H9 (cell line): ENCODE data around the gene NLE1. TPM values are rescaled to one million over a fixed set of nuclear protein-coding genes. Genes with fewer than 3 reads are reported as not detected.

Source experiments
- DNase-seq: peaks from one replicate; pipeline ENCODE4 v3.0.0-alpha.2; 2017
- H2AFZ ChIP-seq: one replicate; pipeline ENCODE4 v1.6.1; 2013; ENCODE audit warnings: mild to moderate bottlenecking, low read length, control low read depth, moderate library complexity
- H2AK5ac ChIP-seq: 2 replicates; pipeline ENCODE4 v1.6.1; 2013; ENCODE audit warnings: low read length, control low read depth, mixed read lengths; ENCODE audit not compliant: insufficient read length
- H2BK120ac ChIP-seq: one replicate; pipeline ENCODE4 v1.6.1; 2013; ENCODE audit warnings: low read depth, mild to moderate bottlenecking, low read length, control low read depth, inconsistent platforms; ENCODE audit not compliant: poor library complexity, severe bottlenecking
- H2BK12ac ChIP-seq: 2 replicates; pipeline ENCODE4 v1.6.1; 2013; ENCODE audit warnings: low read length, control low read depth, mixed read lengths, low read depth; ENCODE audit not compliant: insufficient read length
- H2BK15ac ChIP-seq: 2 replicates; pipeline ENCODE4 v1.6.1; 2013; ENCODE audit warnings: low read depth, low read length, control low read depth
- H2BK20ac ChIP-seq: one replicate; pipeline ENCODE4 v1.6.1; 2013; ENCODE audit warnings: low read depth, mild to moderate bottlenecking, low read length, control low read depth, inconsistent platforms; ENCODE audit not compliant: poor library complexity, severe bottlenecking
- H2BK5ac ChIP-seq: 2 replicates; pipeline ENCODE4 v1.6.1; 2013; ENCODE audit warnings: low read length, control low read depth, mixed read lengths; ENCODE audit not compliant: insufficient read length
- H3K14ac ChIP-seq: 2 replicates; pipeline ENCODE4 v1.6.1; 2013; ENCODE audit warnings: low read length, control low read depth; ENCODE audit not compliant: insufficient read depth
- H3K18ac ChIP-seq: 2 replicates; pipeline ENCODE4 v1.6.1; 2013; ENCODE audit warnings: low read depth, mild to moderate bottlenecking, mixed read lengths, low read length, control low read depth; ENCODE audit not compliant: insufficient read length
- H3K23ac ChIP-seq: 2 replicates; pipeline ENCODE4 v1.6.1; 2013; ENCODE audit warnings: low read length, control low read depth, mixed read lengths, low read depth; ENCODE audit not compliant: insufficient read length
- H3K23me2 ChIP-seq: 2 replicates; pipeline ENCODE4 v1.6.1; 2013; ENCODE audit warnings: low read depth, mild to moderate bottlenecking, mixed read lengths, low read length, control low read depth; ENCODE audit not compliant: insufficient read length, poor library complexity, severe bottlenecking
- H3K27ac ChIP-seq: 2 replicates; pipeline ENCODE4 v1.5.1; 2013; ENCODE audit warnings: low read length, control low read depth, mixed read lengths, low read depth; ENCODE audit not compliant: insufficient read length
- H3K27me3 ChIP-seq: 2 replicates; pipeline ENCODE4 v1.6.1; 2013; ENCODE audit warnings: low read length, control low read depth, inconsistent platforms; ENCODE audit not compliant: insufficient read depth
- H3K4ac ChIP-seq: 2 replicates; pipeline ENCODE4 v1.6.1; 2013; ENCODE audit warnings: low read depth, mild to moderate bottlenecking, control low read depth, inconsistent platforms, low read length, moderate library complexity
- H3K4me1 ChIP-seq: 2 replicates; pipeline ENCODE4 v1.6.1; 2013; ENCODE audit warnings: low read length, control low read depth, inconsistent platforms; ENCODE audit not compliant: insufficient read depth
- H3K4me2 ChIP-seq: 2 replicates; pipeline ENCODE4 v1.6.1; 2013; ENCODE audit warnings: low read length, control low read depth, mixed read lengths; ENCODE audit not compliant: insufficient read length, insufficient read depth
- H3K56ac ChIP-seq: 2 replicates; pipeline ENCODE4 v1.6.1; 2013; ENCODE audit warnings: low read depth, mild to moderate bottlenecking, mixed read lengths, low read length, control low read depth; ENCODE audit not compliant: insufficient read length
- H3K79me1 ChIP-seq: 2 replicates; pipeline ENCODE4 v1.6.1; 2013; ENCODE audit warnings: low read depth, mild to moderate bottlenecking, moderate library complexity, low read length, control low read depth, inconsistent platforms; ENCODE audit not compliant: insufficient read depth, poor library complexity, severe bottlenecking
- H3K79me2 ChIP-seq: 2 replicates; pipeline ENCODE4 v1.6.1; 2013; ENCODE audit warnings: low read length, control low read depth, inconsistent platforms; ENCODE audit not compliant: insufficient read depth
- H3K9ac ChIP-seq: 2 replicates; pipeline ENCODE4 v1.6.1; 2013; ENCODE audit warnings: low read length, control low read depth, mixed read lengths; ENCODE audit not compliant: insufficient read length; ENCODE audit errors: extremely low read depth
- H3K9me3 ChIP-seq: one replicate; pipeline ENCODE4 v1.6.1; 2013; ENCODE audit warnings: low read depth, low read length, inconsistent platforms; ENCODE audit not compliant: control insufficient read depth
- H3T11ph ChIP-seq: one replicate; pipeline ENCODE4 v1.6.1; 2013; ENCODE audit warnings: mild to moderate bottlenecking, low read length, control low read depth, inconsistent platforms
- H4K20me1 ChIP-seq: one replicate; pipeline ENCODE4 v1.6.1; 2013; ENCODE audit not compliant: control insufficient read depth, insufficient read length, insufficient read depth
- H4K5ac ChIP-seq: 2 replicates; pipeline ENCODE4 v1.6.1; 2013; ENCODE audit warnings: low read depth, mild to moderate bottlenecking, mixed read lengths, low read length, control low read depth; ENCODE audit not compliant: insufficient read length
- H4K8ac ChIP-seq: replicated peaks from 2 replicates; pipeline ENCODE4 v1.6.1; 2013; ENCODE audit warnings: low read length, control low read depth, mixed read lengths, low read depth; ENCODE audit not compliant: insufficient read length
- H4K91ac ChIP-seq: 2 replicates; pipeline ENCODE4 v1.6.1; 2013; ENCODE audit warnings: low read depth, mild to moderate bottlenecking, moderate library complexity, mixed read lengths, low read length, control low read depth; ENCODE audit not compliant: insufficient read length
- H3K27ac Mint-ChIP-seq, 3 experiments: 2 replicates in 2 of 3; 3 replicates in 1 of 3; pipeline ENCODE4 v1.8.0; 2020 to 2021; ENCODE audit warnings: mixed read lengths in 3 of 3, mild to moderate bottlenecking in 1 of 3, moderate library complexity in 1 of 3
- H3K27me3 Mint-ChIP-seq: 2 replicates; pipeline ENCODE4 v1.8.0; 2021; ENCODE audit warnings: low read depth, mild to moderate bottlenecking, moderate library complexity, mixed read lengths
- H3K36me3 Mint-ChIP-seq, 3 experiments: 2 replicates in 2 of 3; 3 replicates in 1 of 3; pipeline ENCODE4 v1.8.0; 2020 to 2021; ENCODE audit warnings: low read depth in 3 of 3, mixed read lengths in 3 of 3; ENCODE audit not compliant: insufficient read depth in 1 of 3
- H3K4me1 Mint-ChIP-seq, 2 experiments: 2 replicates each; pipeline ENCODE4 v1.8.0; 2020; ENCODE audit warnings: mixed read lengths in 2 of 2
- H3K4me3 Mint-ChIP-seq, 2 experiments: 2 replicates in 1 of 2; 3 replicates in 1 of 2; pipeline ENCODE4 v1.8.0; 2020 to 2021; ENCODE audit warnings: mild to moderate bottlenecking in 2 of 2, mixed read lengths in 2 of 2, moderate library complexity in 1 of 2
- H3K9me3 Mint-ChIP-seq, 2 experiments: 2 replicates in 1 of 2; 3 replicates in 1 of 2; pipeline ENCODE4 v1.8.0; 2020; ENCODE audit warnings: mild to moderate bottlenecking in 2 of 2, mixed read lengths in 2 of 2, moderate library complexity in 1 of 2
- WGBS: extraction: QIAGEN DNeasy Blood & Tissue Kit; methylation state at CpG from one replicate; pipeline ENCODE4 v1.1.7; 2013; ENCODE audit warnings: missing lambda C conversion rate, low lambda C conversion rate, mixed read lengths; ENCODE audit not compliant: insufficient read length; ENCODE audit errors: extremely low coverage; 5-methylcytosine and 5-hydroxymethylcytosine counted together
- total RNA-seq: library from RNA; stranded (reverse); gene quantifications from 2 replicates; pipeline ENCODE4 v1.2.1, GENCODE V29; 2021
- TF ChIP-seq, protein P1 (sequence below): fragments of 200-600 bp; sonication (generic); conservative IDR thresholded peaks from 3 replicates; pipeline ENCODE4 v1.8.0; 2021; ENCODE audit warnings: antibody characterized with exemption, mild to moderate bottlenecking

The NLE1 gene
- total RNA-seq, 1 experiment from 2014 or later, result 43.9 TPM

DNA sequence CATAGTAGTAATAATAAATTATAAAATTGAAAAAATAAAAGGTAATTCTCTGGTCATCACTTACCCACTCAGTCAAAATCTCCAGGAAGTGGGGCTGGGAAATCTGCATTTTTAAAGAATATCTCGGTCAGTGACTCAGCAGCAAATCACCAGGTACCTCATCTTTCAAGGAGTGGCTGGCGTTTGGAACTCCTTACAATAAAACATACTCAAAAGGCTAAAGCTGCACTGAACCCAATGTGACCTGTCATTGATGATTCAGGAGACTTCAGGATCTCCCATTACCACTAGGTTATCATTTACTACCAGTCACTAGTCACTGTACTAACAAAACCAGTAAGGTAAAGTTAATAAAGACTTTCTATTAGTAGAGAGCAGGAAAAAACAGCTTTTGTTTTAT, 57.1 kb downstream of the NLE1 start:
- Histone ChIP-seq H3K79me2 (no peaks in the 10 kb centered on the region; the same call in 1 of the 2 replicates), H4K91ac (no peak overlapping the region), H3K4me1 (peaks cover 9% of the 10 kb centered on the region; the same call in 1 of the 2 replicates), H3K23me2 (peaks cover 15% of the 10 kb centered on the region), H3K27me3 (no peaks in the 10 kb centered on the region), H4K8ac (no peak overlapping the region), H2BK120ac (no peak overlapping the region), H3K14ac (no peak overlapping the region), H3K9ac (no peak overlapping the region), H3K79me1 (no peaks in the 10 kb centered on the region), H2BK15ac (no peak overlapping the region), H4K20me1 (no peaks in the 10 kb centered on the region), H2BK5ac (no peak overlapping the region), H3K56ac (no peak overlapping the region), H2BK12ac (no peak overlapping the region), H3K18ac (no peak overlapping the region), H2AK5ac (no peak overlapping the region), H3K23ac (no peak overlapping the region), H2AFZ (no peak overlapping the region), H2BK20ac (no peak overlapping the region), H3K4me2 (no peak overlapping the region), H3K27ac (no peak overlapping the region), H3K9me3 (no peaks in the 10 kb centered on the region), H3K4ac (no peak overlapping the region), H4K5ac (no peak overlapping the region), H3T11ph (no peak overlapping the region)
- no peaks in the 10 kb centered on the region for H3K36me3 Mint-ChIP-seq
- WGBS, result no CpG with 5 or more reads among the region's 2 CpGs
- no peak for DNase-seq
- TF ChIP-seq, protein P1, sequence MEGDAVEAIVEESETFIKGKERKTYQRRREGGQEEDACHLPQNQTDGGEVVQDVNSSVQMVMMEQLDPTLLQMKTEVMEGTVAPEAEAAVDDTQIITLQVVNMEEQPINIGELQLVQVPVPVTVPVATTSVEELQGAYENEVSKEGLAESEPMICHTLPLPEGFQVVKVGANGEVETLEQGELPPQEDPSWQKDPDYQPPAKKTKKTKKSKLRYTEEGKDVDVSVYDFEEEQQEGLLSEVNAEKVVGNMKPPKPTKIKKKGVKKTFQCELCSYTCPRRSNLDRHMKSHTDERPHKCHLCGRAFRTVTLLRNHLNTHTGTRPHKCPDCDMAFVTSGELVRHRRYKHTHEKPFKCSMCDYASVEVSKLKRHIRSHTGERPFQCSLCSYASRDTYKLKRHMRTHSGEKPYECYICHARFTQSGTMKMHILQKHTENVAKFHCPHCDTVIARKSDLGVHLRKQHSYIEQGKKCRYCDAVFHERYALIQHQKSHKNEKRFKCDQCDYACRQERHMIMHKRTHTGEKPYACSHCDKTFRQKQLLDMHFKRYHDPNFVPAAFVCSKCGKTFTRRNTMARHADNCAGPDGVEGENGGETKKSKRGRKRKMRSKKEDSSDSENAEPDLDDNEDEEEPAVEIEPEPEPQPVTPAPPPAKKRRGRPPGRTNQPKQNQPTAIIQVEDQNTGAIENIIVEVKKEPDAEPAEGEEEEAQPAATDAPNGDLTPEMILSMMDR, result no peak
- H3K4me1 Mint-ChIP-seq, result peaks cover 70 to 74% of the 10 kb centered on the region in 2 experiments
- no peak overlapping the region for H3K27ac Mint-ChIP-seq
- no peak overlapping the region for H3K4me3 Mint-ChIP-seq
- H3K27me3 Mint-ChIP-seq, result no peaks in the 10 kb centered on the region; the same call in 1 of the 2 replicates
- H3K9me3 Mint-ChIP-seq, result no peaks in the 10 kb centered on the region
